Endodermal cell (in vitro differentiated cells): ENCODE measurements around the gene STXBP1. TPM values are rescaled to one million over a fixed set of nuclear protein-coding genes. Genes with fewer than 3 reads are reported as not detected.

ENCODE experiments used
- DNase-seq: peaks from one replicate; pipeline ENCODE4 v3.0.0-alpha.2; 2017
- H3K27ac ChIP-seq: 2 replicates; pipeline ENCODE4 v1.5.1; 2013; ENCODE audit warnings: mild to moderate bottlenecking, low read depth, low read length, moderate library complexity
- H3K27me3 ChIP-seq: 2 replicates; pipeline ENCODE4 v1.6.1; 2013; ENCODE audit warnings: mild to moderate bottlenecking, low read length, moderate library complexity; ENCODE audit not compliant: insufficient read depth, control insufficient read depth, poor library complexity, severe bottlenecking
- H3K36me3 ChIP-seq: 2 replicates; pipeline ENCODE4 v1.7.0; 2013; ENCODE audit warnings: mild to moderate bottlenecking, low read length, moderate library complexity; ENCODE audit not compliant: control insufficient read depth, insufficient read depth
- H3K4me1 ChIP-seq: one replicate; pipeline ENCODE4 v1.7.0; 2013; ENCODE audit warnings: low read length; ENCODE audit not compliant: control insufficient read depth, insufficient read depth
- H3K4me3 ChIP-seq: 2 replicates; pipeline ENCODE4 v1.5.1; 2013; ENCODE audit warnings: mild to moderate bottlenecking, low read length, moderate library complexity
- H3K9ac ChIP-seq: 2 replicates; pipeline ENCODE4 v1.6.1; 2013; ENCODE audit warnings: mild to moderate bottlenecking, low read length, moderate library complexity; ENCODE audit not compliant: poor library complexity, severe bottlenecking; ENCODE audit errors: extremely low read depth
- H3K9me3 ChIP-seq: 2 replicates; pipeline ENCODE4 v1.6.1; 2013; ENCODE audit warnings: mild to moderate bottlenecking, low read length, moderate library complexity; ENCODE audit not compliant: control insufficient read depth
- H3K27ac Mint-ChIP-seq: 2 replicates; pipeline ENCODE4 v1.8.0; 2020; ENCODE audit warnings: mixed read lengths
- H3K27me3 Mint-ChIP-seq: 2 replicates; pipeline ENCODE4 v1.8.0; 2021; ENCODE audit warnings: mild to moderate bottlenecking, mixed read lengths; ENCODE audit not compliant: insufficient read depth
- H3K36me3 Mint-ChIP-seq: 2 replicates; pipeline ENCODE4 v1.8.0; 2020; ENCODE audit warnings: low read depth, mixed read lengths
- H3K4me1 Mint-ChIP-seq: 2 replicates; pipeline ENCODE4 v1.8.0; 2020; ENCODE audit warnings: mixed read lengths
- H3K4me3 Mint-ChIP-seq: 2 replicates; pipeline ENCODE4 v1.8.0; 2020; ENCODE audit warnings: mild to moderate bottlenecking, moderate library complexity, mixed read lengths
- H3K9me3 Mint-ChIP-seq: 2 replicates; pipeline ENCODE4 v1.8.0; 2020; ENCODE audit warnings: mild to moderate bottlenecking, mixed read lengths
- WGBS, 2 experiments: methylation state at CpG; one replicate each; pipeline versions ENCODE4 v1.1.5 to v1.1.7; 2013; ENCODE audit warnings: missing lambda C conversion rate in 2 of 2, mixed read lengths in 1 of 2; ENCODE audit not compliant: insufficient coverage in 1 of 2, insufficient read length in 1 of 2; 5-methylcytosine and 5-hydroxymethylcytosine counted together
- total RNA-seq, 2 donors: library from RNA; stranded (reverse); fragmentation: NEBNext Ultra II Directional in 1 of 2; extraction: Animal tissue kit (Norgen Biotek cat#: 25700) in 1 of 2; gene quantifications; 2 replicates in 1 of 2; 3 replicates in 1 of 2; pipeline ENCODE4 v1.2.1, GENCODE V29; 2021
- TF ChIP-seq, protein P1 (sequence below): fragments of 200-600 bp; sonication (generic); conservative IDR thresholded peaks from 2 replicates; pipeline ENCODE4 v1.5.0; 2021; ENCODE audit warnings: antibody characterized with exemption, mild to moderate bottlenecking

STXBP1 gene
- total RNA-seq, 2 donors from 2014 or later: 27.8 to 46.8 TPM

DNA sequence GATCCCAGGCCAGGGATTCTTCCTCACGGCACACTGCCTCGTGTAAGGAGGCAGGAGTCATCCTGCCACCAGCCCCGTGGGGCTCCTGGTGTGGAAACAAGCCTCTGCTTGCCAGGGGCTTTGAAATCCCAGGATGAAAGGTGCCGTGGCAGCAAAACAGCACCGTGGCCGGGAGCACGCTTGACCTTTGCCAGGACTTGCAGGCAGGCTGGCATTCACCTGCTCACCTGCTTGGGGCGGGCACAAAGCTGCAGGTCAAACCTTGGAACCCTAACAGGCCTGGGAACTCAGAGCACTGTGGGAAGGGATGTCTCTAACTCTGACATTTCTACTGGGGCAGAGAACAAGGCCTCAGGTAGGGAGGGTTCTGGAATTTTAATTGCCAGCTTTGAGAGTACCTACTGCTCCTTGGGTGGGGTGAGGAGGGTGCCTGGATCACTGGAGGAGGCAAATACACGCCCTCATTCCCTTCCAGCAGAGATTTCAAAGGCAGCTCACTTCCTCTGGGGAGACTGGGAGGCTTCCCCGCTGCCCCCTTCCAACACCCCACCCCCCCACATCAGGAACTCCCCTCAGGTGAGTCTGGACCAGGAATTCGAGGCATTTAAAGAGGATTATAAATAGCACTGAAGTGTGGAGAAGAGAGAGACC is 45.6 kb upstream of the STXBP1 start:
- H3K27me3 Mint-ChIP-seq: peaks cover 8% of the 10 kb centered on the region
- TF ChIP-seq, protein P1, sequence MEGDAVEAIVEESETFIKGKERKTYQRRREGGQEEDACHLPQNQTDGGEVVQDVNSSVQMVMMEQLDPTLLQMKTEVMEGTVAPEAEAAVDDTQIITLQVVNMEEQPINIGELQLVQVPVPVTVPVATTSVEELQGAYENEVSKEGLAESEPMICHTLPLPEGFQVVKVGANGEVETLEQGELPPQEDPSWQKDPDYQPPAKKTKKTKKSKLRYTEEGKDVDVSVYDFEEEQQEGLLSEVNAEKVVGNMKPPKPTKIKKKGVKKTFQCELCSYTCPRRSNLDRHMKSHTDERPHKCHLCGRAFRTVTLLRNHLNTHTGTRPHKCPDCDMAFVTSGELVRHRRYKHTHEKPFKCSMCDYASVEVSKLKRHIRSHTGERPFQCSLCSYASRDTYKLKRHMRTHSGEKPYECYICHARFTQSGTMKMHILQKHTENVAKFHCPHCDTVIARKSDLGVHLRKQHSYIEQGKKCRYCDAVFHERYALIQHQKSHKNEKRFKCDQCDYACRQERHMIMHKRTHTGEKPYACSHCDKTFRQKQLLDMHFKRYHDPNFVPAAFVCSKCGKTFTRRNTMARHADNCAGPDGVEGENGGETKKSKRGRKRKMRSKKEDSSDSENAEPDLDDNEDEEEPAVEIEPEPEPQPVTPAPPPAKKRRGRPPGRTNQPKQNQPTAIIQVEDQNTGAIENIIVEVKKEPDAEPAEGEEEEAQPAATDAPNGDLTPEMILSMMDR: no peak
- peak overlapping the region; percentile 25 for H3K9ac ChIP-seq
- peaks cover 8% of the 10 kb centered on the region for H3K27me3 ChIP-seq
- H3K27ac ChIP-seq: no peak overlapping the region
- H3K4me3 Mint-ChIP-seq: peak overlapping the region; percentile 59
- H3K4me1 ChIP-seq: peaks cover 13% of the 10 kb centered on the region
- H3K9me3 ChIP-seq: no peaks in the 10 kb centered on the region
- H3K4me3 ChIP-seq: peak overlapping the region; percentile 86
- H3K9me3 Mint-ChIP-seq: no peaks in the 10 kb centered on the region
- WGBS, 2 experiments: 83 to 97% methylated on average over 6 to 10 of the region's 11 CpGs
- peaks cover 22% of the 10 kb centered on the region for H3K4me1 Mint-ChIP-seq
- no peak overlapping the region for H3K27ac Mint-ChIP-seq
- peaks cover 15% of the 10 kb centered on the region for H3K36me3 Mint-ChIP-seq
- H3K36me3 ChIP-seq: no peaks in the 10 kb centered on the region
- DNase-seq: no peak

DNA sequence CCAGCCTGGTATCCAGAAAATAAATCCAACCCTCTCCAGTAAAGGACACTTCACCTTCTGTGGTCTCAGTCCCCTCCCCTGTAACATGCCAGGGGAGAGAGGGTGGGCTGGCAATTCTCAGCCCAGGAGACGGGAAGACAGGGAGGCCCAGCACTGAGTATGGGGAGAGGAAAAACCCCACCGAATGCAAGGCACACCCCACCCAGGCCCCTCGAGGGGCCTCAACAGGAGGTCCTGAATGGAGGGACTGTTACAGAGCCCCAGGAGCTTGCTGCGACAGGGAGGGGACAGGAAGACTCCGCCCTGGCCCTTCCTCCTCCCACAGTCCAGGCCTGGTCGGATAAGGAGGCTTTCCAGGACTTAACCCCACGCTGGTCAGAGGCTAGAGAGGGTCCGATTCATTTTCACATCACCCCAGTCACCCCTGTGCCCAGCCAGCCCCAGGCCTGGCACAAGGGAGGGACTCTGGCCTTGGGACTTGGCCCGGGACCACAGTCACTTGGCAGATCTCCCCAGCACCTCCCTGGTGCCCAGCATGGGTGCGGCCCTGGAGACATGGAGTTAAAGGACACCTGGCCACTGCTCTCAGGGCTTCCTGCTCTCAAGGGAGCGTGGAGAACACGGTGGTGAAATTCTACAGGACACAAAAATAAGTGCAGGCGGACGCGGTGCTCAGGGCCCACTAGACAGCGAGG is 44.9 kb upstream of the STXBP1 start:
- Histone ChIP-seq H3K36me3 (no peaks in the 10 kb centered on the region), H3K27ac (no peak overlapping the region), H3K9ac (peak overlapping the region; percentile 25), H3K9me3 (no peaks in the 10 kb centered on the region), H3K4me3 (peak overlapping the region; percentile 86), H3K27me3 (peaks cover 8% of the 10 kb centered on the region), H3K4me1 (peaks cover 13% of the 10 kb centered on the region)
- peak overlapping the region; percentile 59 for H3K4me3 Mint-ChIP-seq
- H3K4me1 Mint-ChIP-seq: peaks cover 22% of the 10 kb centered on the region
- peaks cover 15% of the 10 kb centered on the region for H3K36me3 Mint-ChIP-seq
- peak; percentile 81 for DNase-seq
- 29 to 40% methylated on average over 8 to 16 of the region's 16 CpGs for WGBS, 2 experiments
- H3K27me3 Mint-ChIP-seq: peaks cover 8% of the 10 kb centered on the region
- H3K27ac Mint-ChIP-seq: peak overlapping the region; percentile 61
- no peaks in the 10 kb centered on the region for H3K9me3 Mint-ChIP-seq
- TF ChIP-seq, protein P1: no peak

DNA sequence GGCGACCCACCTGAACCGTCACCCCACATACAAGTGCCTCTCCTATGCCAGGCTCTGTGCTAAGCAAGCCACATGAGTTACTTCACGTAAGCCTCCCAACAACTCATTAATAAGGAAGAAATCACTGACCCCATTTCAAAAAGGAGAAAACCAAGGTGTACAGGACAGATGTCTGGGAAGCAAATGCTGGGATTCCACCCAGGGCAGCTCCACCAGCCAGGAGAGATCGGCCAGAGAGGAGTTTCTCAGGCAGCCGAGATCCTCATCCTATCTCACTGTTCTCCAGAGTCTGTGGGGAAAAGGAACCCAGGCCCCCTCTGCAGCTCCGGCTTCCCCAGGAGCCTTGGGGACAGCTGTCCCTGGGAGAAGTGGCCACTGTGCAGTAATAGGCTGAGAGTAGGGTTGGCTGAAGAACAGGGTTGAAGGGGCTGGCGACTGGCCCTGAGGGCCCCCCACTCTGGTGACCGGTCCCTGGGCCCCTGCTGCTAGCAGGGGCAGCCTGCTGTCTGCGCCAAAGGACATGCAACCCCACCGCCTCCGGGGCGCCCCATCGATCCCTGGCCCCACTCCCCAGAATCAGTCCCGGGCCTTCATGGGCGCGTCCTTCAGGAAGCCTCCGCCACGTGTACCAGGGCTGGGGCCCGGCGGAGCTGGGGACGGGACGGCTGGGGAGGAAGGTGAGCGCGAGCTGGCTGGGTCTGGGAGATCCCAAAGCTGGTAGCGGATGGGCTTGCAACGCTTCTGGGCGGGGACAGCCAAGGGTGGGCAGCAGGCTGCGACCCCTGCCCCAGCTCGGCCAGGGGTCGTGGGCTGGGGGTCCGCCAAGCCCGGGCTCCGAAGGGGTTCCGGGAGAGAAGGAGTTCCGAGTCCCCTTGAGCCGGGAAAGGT is 44.1 kb upstream of the STXBP1 start:
- H3K27ac ChIP-seq: no peak overlapping the region
- Mint-ChIP-seq H3K27me3 (peaks cover 8% of the 10 kb centered on the region), H3K4me3 (peak overlapping the region; percentile 59), H3K27ac (peak overlapping the region; percentile 61), H3K36me3 (peaks cover 8% of the 10 kb centered on the region), H3K4me1 (peaks cover 22% of the 10 kb centered on the region), H3K9me3 (no peaks in the 10 kb centered on the region)
- no peaks in the 10 kb centered on the region for H3K9me3 ChIP-seq
- no peaks in the 10 kb centered on the region for H3K36me3 ChIP-seq
- peak overlapping the region; percentile 86 for H3K4me3 ChIP-seq
- peaks cover 13% of the 10 kb centered on the region for H3K4me1 ChIP-seq
- peak overlapping the region; percentile 44 for H3K9ac ChIP-seq
- peak; percentile 82 for DNase-seq
- TF ChIP-seq, protein P1: no peak
- 10% methylated on average over 6 to 36 of the region's 36 CpGs for WGBS, 2 experiments
- peaks cover 8% of the 10 kb centered on the region for H3K27me3 ChIP-seq
